Osteoblast (primary cell): ENCODE data around the gene TMEM139. TPM values are rescaled to one million over a fixed set of nuclear protein-coding genes. Genes with fewer than 3 reads are reported as not detected.

Source experiments
- DNase-seq: peaks from one replicate; pipeline ENCODE4 v3.0.0; 2011; ENCODE audit warnings: low spot score, mixed read lengths; ENCODE audit not compliant: insufficient read length; ENCODE audit errors: missing footprints
- H2AFZ ChIP-seq: 2 replicates; pipeline ENCODE4 v1.6.0; 2011; ENCODE audit warnings: mild to moderate bottlenecking, low read length
- H3K27ac ChIP-seq: 2 replicates; pipeline ENCODE4 v1.5.1; 2011; ENCODE audit warnings: mild to moderate bottlenecking, low read depth, low read length, moderate library complexity
- H3K27me3 ChIP-seq: 2 replicates; pipeline ENCODE4 v1.6.0; 2012; ENCODE audit warnings: mild to moderate bottlenecking, control low read depth, inconsistent platforms, low read length, moderate library complexity; ENCODE audit not compliant: insufficient read depth
- H3K36me3 ChIP-seq: 2 replicates; pipeline ENCODE4 v1.5.1; 2011; ENCODE audit warnings: mild to moderate bottlenecking, low read length, control low read depth, moderate library complexity; ENCODE audit not compliant: insufficient read depth
- H3K4me1 ChIP-seq: 2 replicates; pipeline ENCODE4 v1.5.1; 2011; ENCODE audit warnings: mild to moderate bottlenecking, low read length, control low read depth, moderate library complexity; ENCODE audit not compliant: insufficient read depth
- H3K4me2 ChIP-seq: 2 replicates; pipeline ENCODE4 v1.6.0; 2011; ENCODE audit warnings: mild to moderate bottlenecking, low read length; ENCODE audit not compliant: insufficient read depth
- H3K4me3 ChIP-seq: fragments of 200-600 bp; sonication (generic); 3 replicates; pipeline ENCODE4 v1.5.1; 2012; ENCODE audit warnings: mild to moderate bottlenecking, low read length, inconsistent platforms; ENCODE audit not compliant: insufficient read depth
- H3K79me2 ChIP-seq: 2 replicates; pipeline ENCODE4 v1.6.0; 2012; ENCODE audit warnings: mild to moderate bottlenecking, low read length, control low read depth, inconsistent platforms; ENCODE audit not compliant: insufficient read depth
- H3K9me3 ChIP-seq: 2 replicates; pipeline ENCODE4 v1.5.1; 2011; ENCODE audit warnings: low read depth, low read length, control low read depth
- H4K20me1 ChIP-seq: 2 replicates; pipeline ENCODE4 v1.6.0; 2012; ENCODE audit warnings: mild to moderate bottlenecking, low read length, control low read depth; ENCODE audit not compliant: insufficient read depth
- total RNA-seq: library from RNA; depleted of rRNA; stranded (reverse); fragments of >200 nt; gene quantifications from 2 replicates; pipeline ENCODE4 v1.2.3, GENCODE V29; 2012
- TF ChIP-seq, protein P1 (sequence below): IDR thresholded peaks from 2 replicates; pipeline ENCODE4 v1.5.1; 2011; ENCODE audit warnings: mild to moderate bottlenecking, low read depth, low read length, moderate library complexity; ENCODE audit errors: extremely low read depth

The TMEM139 gene
- total RNA-seq, 1 donor = not detected

GRCh38 chr7:143271240-143271639 is 13.5 kb upstream of the TMEM139 start:
- Histone ChIP-seq H3K36me3 (peaks cover 21% of the 10 kb centered on the region), H3K27me3 (no peaks in the 10 kb centered on the region), H3K4me3 (no peak overlapping the region), H3K79me2 (no peaks in the 10 kb centered on the region), H3K9me3 (no peaks in the 10 kb centered on the region), H3K4me1 (no peaks in the 10 kb centered on the region), H3K4me2 (no peak overlapping the region), H4K20me1 (no peaks in the 10 kb centered on the region), H3K27ac (no peak overlapping the region), H2AFZ (no peak overlapping the region)
- DNase-seq = no peak
- TF ChIP-seq, protein P1, sequence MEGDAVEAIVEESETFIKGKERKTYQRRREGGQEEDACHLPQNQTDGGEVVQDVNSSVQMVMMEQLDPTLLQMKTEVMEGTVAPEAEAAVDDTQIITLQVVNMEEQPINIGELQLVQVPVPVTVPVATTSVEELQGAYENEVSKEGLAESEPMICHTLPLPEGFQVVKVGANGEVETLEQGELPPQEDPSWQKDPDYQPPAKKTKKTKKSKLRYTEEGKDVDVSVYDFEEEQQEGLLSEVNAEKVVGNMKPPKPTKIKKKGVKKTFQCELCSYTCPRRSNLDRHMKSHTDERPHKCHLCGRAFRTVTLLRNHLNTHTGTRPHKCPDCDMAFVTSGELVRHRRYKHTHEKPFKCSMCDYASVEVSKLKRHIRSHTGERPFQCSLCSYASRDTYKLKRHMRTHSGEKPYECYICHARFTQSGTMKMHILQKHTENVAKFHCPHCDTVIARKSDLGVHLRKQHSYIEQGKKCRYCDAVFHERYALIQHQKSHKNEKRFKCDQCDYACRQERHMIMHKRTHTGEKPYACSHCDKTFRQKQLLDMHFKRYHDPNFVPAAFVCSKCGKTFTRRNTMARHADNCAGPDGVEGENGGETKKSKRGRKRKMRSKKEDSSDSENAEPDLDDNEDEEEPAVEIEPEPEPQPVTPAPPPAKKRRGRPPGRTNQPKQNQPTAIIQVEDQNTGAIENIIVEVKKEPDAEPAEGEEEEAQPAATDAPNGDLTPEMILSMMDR = no peak

DNA sequence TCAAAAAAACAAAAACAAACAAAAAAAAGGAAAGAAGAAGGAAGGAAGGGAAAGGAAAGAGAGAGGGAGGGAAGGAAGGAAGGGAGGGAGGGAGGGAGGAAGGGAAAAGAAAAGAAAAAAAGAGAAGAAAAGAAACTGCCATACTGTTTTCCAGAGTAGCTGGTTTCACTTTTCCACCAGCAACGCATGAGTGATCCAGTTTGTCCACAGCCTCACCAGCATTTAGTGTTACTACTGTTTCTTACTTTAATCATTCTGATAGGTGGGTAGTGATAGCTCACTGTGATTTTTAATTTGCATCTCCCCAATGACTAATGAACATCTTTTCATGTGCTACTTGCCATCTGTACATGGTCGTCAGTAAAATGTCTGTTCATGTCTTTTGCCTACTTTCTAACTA is 11.9 kb upstream of the TMEM139 start:
- Histone ChIP-seq H3K9me3 (no peaks in the 10 kb centered on the region), H3K4me3 (no peak overlapping the region), H4K20me1 (no peaks in the 10 kb centered on the region), H3K27ac (no peak overlapping the region), H3K79me2 (no peaks in the 10 kb centered on the region), H2AFZ (no peak overlapping the region), H3K4me2 (no peak overlapping the region), H3K27me3 (no peaks in the 10 kb centered on the region), H3K36me3 (peaks cover 12% of the 10 kb centered on the region), H3K4me1 (no peaks in the 10 kb centered on the region)
- DNase-seq = no peak
- TF ChIP-seq, protein P1 = no peak

DNA sequence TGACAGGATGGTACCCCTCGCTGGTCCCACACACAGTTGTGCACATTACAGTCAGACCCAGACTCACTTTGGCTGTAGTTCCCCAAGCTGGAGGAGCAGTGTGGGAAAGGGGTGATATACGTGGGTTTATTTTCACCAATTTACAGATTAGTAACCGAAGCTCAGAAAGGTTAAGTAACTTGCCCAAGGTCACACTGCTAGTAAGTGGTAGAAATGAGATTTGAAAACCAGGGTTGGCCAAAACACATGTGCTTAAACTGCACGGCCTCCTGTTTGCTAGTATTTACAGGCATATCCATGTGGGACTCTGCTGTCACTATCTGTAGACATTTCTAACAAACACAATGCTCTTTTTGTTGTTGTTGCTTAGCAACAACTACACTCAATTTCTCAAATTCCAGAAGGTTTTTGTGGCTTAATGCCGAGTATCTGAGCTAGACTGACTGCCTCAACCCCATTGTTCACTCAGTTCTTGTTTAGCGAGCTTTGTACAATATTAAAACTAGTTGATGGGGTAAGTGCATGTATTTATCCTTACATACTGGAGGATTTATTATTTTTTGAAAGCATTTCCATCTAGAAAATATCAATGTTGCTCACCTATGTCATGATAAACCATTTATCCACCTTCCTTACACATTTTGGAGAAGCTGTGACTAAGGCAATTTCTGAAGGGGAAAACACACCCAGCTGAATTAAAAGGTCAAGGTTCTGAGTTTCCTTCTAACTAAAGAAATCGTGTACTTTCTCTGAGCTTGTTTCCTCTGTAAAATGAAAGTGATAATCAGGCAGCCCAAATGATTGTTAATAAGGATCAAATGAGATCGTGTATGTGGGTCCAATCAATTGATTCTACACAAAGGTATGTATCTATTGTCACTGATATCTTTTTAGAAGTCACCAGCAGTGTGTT is 5.3 kb upstream of the TMEM139 start:
- Histone ChIP-seq H3K27me3 (no peaks in the 10 kb centered on the region), H3K4me3 (no peak overlapping the region), H2AFZ (peak overlapping the region; percentile 60), H3K4me2 (peak overlapping the region; percentile 34), H3K4me1 (peaks cover 4% of the 10 kb centered on the region), H3K27ac (peak overlapping the region; percentile 37), H3K9me3 (no peaks in the 10 kb centered on the region), H4K20me1 (no peaks in the 10 kb centered on the region), H3K79me2 (no peaks in the 10 kb centered on the region), H3K36me3 (no peaks in the 10 kb centered on the region)
- peak; percentile 80 for DNase-seq
- TF ChIP-seq, protein P1 = no peak

- Histone ChIP-seq H3K36me3 (no peaks in the 10 kb centered on the region), H3K27me3 (no peaks in the 10 kb centered on the region), H3K79me2 (no peaks in the 10 kb centered on the region), H3K4me1 (peaks cover 4% of the 10 kb centered on the region), H3K4me2 (peak overlapping the region; percentile 34), H3K27ac (no peak overlapping the region), H4K20me1 (no peaks in the 10 kb centered on the region), H2AFZ (peak overlapping the region; percentile 60), H3K9me3 (no peaks in the 10 kb centered on the region), H3K4me3 (no peak overlapping the region)
- no peak for DNase-seq
- TF ChIP-seq, protein P1 = no peak
Measured at GRCh38 chr7:143280160-143280559, 4.6 kb upstream of the TMEM139 start.
